A549 (cell line): ENCODE results near the gene RUVBL1. TPM values are rescaled to one million over a fixed set of nuclear protein-coding genes. Genes with fewer than 3 reads are reported as not detected.

Experiments used
- ATAC-seq, 2 experiments: fragments of 200-7000 bp in 1 of 2; fragments of >200 bp in 1 of 2; cut with Nextera tagmentation in 1 of 2; cut with Tn5 transposase in 1 of 2; 3 replicates each; pipeline versions ENCODE4 v1.8.0 to v1.9.1; 2018 to 2020; ENCODE audit warnings: mild to moderate bottlenecking in 1 of 2, moderate library complexity in 1 of 2
- CTCF ChIA-PET: fragments of 300-600 bp; sonication (Branson Sonifier 250); formaldehyde crosslinking; extraction: SDS; loops from one replicate; lab custom pipeline; 2021; ENCODE audit warnings: antibody characterized with exemption, inconsistent platforms; lab: Yijun Ruan, JAX
- POLR2A ChIA-PET: fragments of 350-600 bp; formaldehyde crosslinking; extraction: SDS; loops from one replicate; lab custom pipeline; 2021; ENCODE audit warnings: antibody characterized with exemption, inconsistent platforms; lab: Yijun Ruan, JAX
- DNase-seq, 2 experiments: peaks; one replicate each; pipeline versions ENCODE4 v3.0.0 to v3.0.0-alpha.2; 2011 to 2016; ENCODE audit warnings: low read depth in 1 of 2, low spot score in 1 of 2
- FAIRE-seq: peaks from 2 replicates; lab custom pipeline; 2011; peaks lifted over from hg19 to GRCh38; lab: Jason Lieb, UNC
- H3K27ac ChIP-seq, 2 experiments: fragments of >200 bp; sonication (Bioruptor Twin); formaldehyde crosslinking; 3 replicates each; pipeline ENCODE4 v1.5.1; 2016 to 2017
- H3K4me1 ChIP-seq: fragments of >200 bp; sonication (Bioruptor Twin); formaldehyde crosslinking; 3 replicates; pipeline ENCODE4 v1.6.1; 2016
- H3K4me2 ChIP-seq: fragments of >200 bp; sonication (Bioruptor Twin); formaldehyde crosslinking; 3 replicates; pipeline ENCODE4 v1.6.1; 2016
- H3K4me3 ChIP-seq: fragments of >200 bp; sonication (Bioruptor Twin); formaldehyde crosslinking; 3 replicates; pipeline ENCODE4 v1.5.1; 2016
- H3K9me3 ChIP-seq: fragments of >200 bp; sonication (Bioruptor Twin); formaldehyde crosslinking; 3 replicates; pipeline ENCODE4 v1.6.1; 2016
- BHLHE40 ChIP-seq: IDR thresholded peaks from 2 replicates; pipeline ENCODE4 v1.6.1; 2012; ENCODE audit warnings: low read depth, low read length, inconsistent platforms
- CBX2 ChIP-seq: fragments of 200-600 bp; sonication (generic); IDR thresholded peaks from 2 replicates; pipeline ENCODE4 v1.6.1; 2016; ENCODE audit warnings: low read depth, mild to moderate bottlenecking, borderline replicate concordance
- CEBPB ChIP-seq, 2 experiments: fragments of >200 bp in 1 of 2; sonication (Bioruptor Twin) in 1 of 2; formaldehyde crosslinking in 1 of 2; IDR thresholded peaks; 2 replicates each; pipeline ENCODE4 v1.6.1; 2012 to 2016
- CHD4 ChIP-seq: fragments of 200-600 bp; sonication (generic); IDR thresholded peaks from 2 replicates; pipeline ENCODE4 v1.6.1; 2016; ENCODE audit warnings: antibody characterized with exemption, mild to moderate bottlenecking, borderline replicate concordance
- CTCF ChIP-seq: fragments of >200 bp; sonication (Bioruptor Twin); formaldehyde crosslinking; IDR thresholded peaks from 3 replicates; pipeline ENCODE4 v1.5.1; 2016
- E2F6 ChIP-seq: IDR thresholded peaks from 2 replicates; pipeline ENCODE4 v1.6.1; 2012; ENCODE audit warnings: low read depth, borderline replicate concordance
- EP300 ChIP-seq, 2 experiments: fragments of >200 bp; sonication (Bioruptor Twin); formaldehyde crosslinking; IDR thresholded peaks; 2 replicates in 1 of 2; 3 replicates in 1 of 2; pipeline ENCODE4 v1.6.1; 2016 to 2017
- ESRRA ChIP-seq: fragments of 150-350 bp; IDR thresholded peaks from 2 replicates; pipeline ENCODE4 v1.6.1; 2014; ENCODE audit warnings: mild to moderate bottlenecking, low read length, borderline replicate concordance
- FOSB ChIP-seq: fragments of 250-450 bp; sonication (Bioruptor Pico); IDR thresholded peaks from 2 replicates; pipeline ENCODE4 v1.5.0; 2020; ENCODE audit warnings: mild to moderate bottlenecking, moderate library complexity
- HDAC2 ChIP-seq: fragments of 200-600 bp; sonication (generic); IDR thresholded peaks from 2 replicates; pipeline ENCODE4 v1.6.1; 2016
- HES2 ChIP-seq: fragments of >200 bp; sonication (Bioruptor Twin); formaldehyde crosslinking; IDR thresholded peaks from 2 replicates; pipeline ENCODE4 v1.6.1; 2016
- HEYL ChIP-seq: fragments of 250-450 bp; sonication (Bioruptor Pico); IDR thresholded peaks from 2 replicates; pipeline ENCODE4 v1.8.0; 2021; ENCODE audit warnings: mild to moderate bottlenecking, moderate library complexity
- MAFK ChIP-seq: fragments of 450-650 bp; IDR thresholded peaks from 2 replicates; pipeline ENCODE4 v1.6.1; 2014; ENCODE audit not compliant: partially characterized antibody
- NPAS2 ChIP-seq: fragments of 250-450 bp; sonication (Bioruptor Pico); IDR thresholded peaks from 2 replicates; pipeline ENCODE4 v1.8.0; 2022; ENCODE audit warnings: mild to moderate bottlenecking, moderate library complexity, borderline replicate concordance
- NR3C1 ChIP-seq: fragments of >200 bp; sonication (Bioruptor Twin); formaldehyde crosslinking; IDR thresholded peaks from 3 replicates; pipeline ENCODE4 v1.6.1; 2017
- PBX3 ChIP-seq: IDR thresholded peaks from 2 replicates; pipeline ENCODE4 v1.6.1; 2012
- PHF8 ChIP-seq: fragments of 200-600 bp; sonication (generic); IDR thresholded peaks from 2 replicates; pipeline ENCODE4 v1.6.1; 2016; ENCODE audit warnings: low read depth, mild to moderate bottlenecking, antibody characterized with exemption, moderate library complexity, borderline replicate concordance
- POLR2AphosphoS2 ChIP-seq: conservative IDR thresholded peaks from 2 replicates; pipeline ENCODE4 v1.6.1; 2012; ENCODE audit warnings: low read length, improper control_type of control experiment, inconsistent platforms
- RNF2 ChIP-seq: fragments of 200-600 bp; sonication (generic); IDR thresholded peaks from 2 replicates; pipeline ENCODE4 v1.6.1; 2016; ENCODE audit warnings: low read depth, mild to moderate bottlenecking, antibody characterized with exemption, moderate library complexity, borderline replicate concordance
- SMC3 ChIP-seq: fragments of >200 bp; sonication (Bioruptor Twin); formaldehyde crosslinking; IDR thresholded peaks from 3 replicates; pipeline ENCODE4 v1.6.1; 2018; ENCODE audit warnings: inconsistent platforms
- TFCP2L1 ChIP-seq: fragments of 250-450 bp; sonication (Bioruptor Pico); IDR thresholded peaks from 2 replicates; pipeline ENCODE4 v1.5.0; 2021; ENCODE audit warnings: mild to moderate bottlenecking
- TP53 ChIP-seq: fragments of 250-450 bp; sonication (Bioruptor Pico); IDR thresholded peaks from 2 replicates; pipeline ENCODE4 v1.5.0; 2021; ENCODE audit warnings: mild to moderate bottlenecking, moderate library complexity
- ZC3H11A ChIP-seq: fragments of 450-650 bp; IDR thresholded peaks from 2 replicates; pipeline ENCODE4 v1.6.1; 2014; ENCODE audit warnings: antibody characterized with exemption, mild to moderate bottlenecking
- ZNF302 ChIP-seq: fragments of 250-450 bp; sonication (Bioruptor Pico); IDR thresholded peaks from 2 replicates; pipeline ENCODE4 v1.9.0; 2021; ENCODE audit warnings: inconsistent platforms, mild to moderate bottlenecking, moderate library complexity
- WGBS: methylation state at CpG from one replicate; pipeline ENCODE4 v1.1.6; 2017; ENCODE audit errors: missing lambda C conversion rate; 5-methylcytosine and 5-hydroxymethylcytosine counted together
- polyA plus RNA-seq, 4 experiments: library from polyadenylated mRNA; depleted of rRNA in 3 of 4; stranded (reverse); fragments of >200 nt; fragmentation: RNase III in 1 of 4; extraction: RNeasy Plus Mini Kit Qiagen cat#74134 plus additional on column Dnase treatment in 1 of 4; gene quantifications; 2 replicates in 3 of 4; 3 replicates in 1 of 4; pipeline ENCODE4 v1.2.3, GENCODE V29; 2011 to 2017

The RUVBL1 gene
- polyA plus RNA-seq, 2 of the 4 experiments (the other 2 are of a cell fraction): 105 to 144 TPM

GRCh38 chr3:128151758-128152274 lies 28.2 kb upstream of the RUVBL1 start:
- no peak overlapping the region for H3K4me2 ChIP-seq
- H3K9me3 ChIP-seq: no peaks in the 10 kb centered on the region
- DNase-seq (no peak), FAIRE-seq (no peak), ATAC-seq (no peak)
- CTCF ChIA-PET: interaction anchor here (1.9 kb wide), 1 partner anchor 15 kb away, joined by 4 read pairs; no protein-coding TSS in a partner anchor
- POLR2A ChIA-PET: no interaction called here
- H3K4me1 ChIP-seq: peaks cover 7% of the 10 kb centered on the region; the same call in 2 of the 3 replicates
- no peak overlapping the region for H3K4me3 ChIP-seq
- WGBS: 79% methylated on average over 5 of the region's 5 CpGs
- no peak for TF ChIP-seq MAFK
- no peak for TF ChIP-seq EP300 (IDR thresholded peaks at IDR 0.05)
- no peak for TF ChIP-seq POLR2AphosphoS2
- no peak for TF ChIP-seq PHF8
- no peak for TF ChIP-seq NR3C1
- TF ChIP-seq ZC3H11A: no peak
- no peak for TF ChIP-seq HEYL (CRISPR knock-in tag)
- no peak for TF ChIP-seq E2F6
- TF ChIP-seq CTCF: no peak
- TF ChIP-seq FOSB (CRISPR knock-in tag): no peak
- no peak for TF ChIP-seq RNF2
- TF ChIP-seq BHLHE40: no peak
- H3K27ac ChIP-seq: no peak overlapping the region

- ChIA-PET POLR2A (no interaction called here), CTCF (no interaction called here)
- no peak for FAIRE-seq
- H3K27ac ChIP-seq: no peak overlapping the region
- ATAC-seq: no peak
- no peaks in the 10 kb centered on the region for H3K9me3 ChIP-seq
- no peak overlapping the region for H3K4me3 ChIP-seq
- H3K4me1 ChIP-seq: peaks cover 6% of the 10 kb centered on the region; the same call in 2 of the 3 replicates
- TF ChIP-seq ZC3H11A (no peak), EP300 (IDR thresholded peaks at IDR 0.05) (no peak), TFCP2L1 (CRISPR knock-in tag) (no peak), ZNF302 (CRISPR knock-in tag) (no peak), CEBPB (IDR thresholded peaks at IDR 0.05) (no peak), ESRRA (no peak), CBX2 (no peak), NPAS2 (CRISPR knock-in tag) (no peak), RNF2 (no peak), FOSB (CRISPR knock-in tag) (no peak), HDAC2 (no peak), CHD4 (no peak), HES2 (no peak), E2F6 (no peak), SMC3 (no peak), TP53 (CRISPR knock-in tag) (no peak), HEYL (CRISPR knock-in tag) (no peak), PBX3 (no peak)
- no peak overlapping the region for H3K4me2 ChIP-seq
- 75% methylated on average over 5 of the region's 5 CpGs for WGBS
- DNase-seq: no peak
Measured at GRCh38 chr3:128149650-128150049, 26.0 kb upstream of the RUVBL1 start.
